GM18511 (cell line): ENCODE results near the gene GRID1.

Experiments
- ATAC-seq: cut with Tn5 transposase; IDR thresholded peaks from one replicate; pipeline ENCODE4 v1.9.1; 2021; ENCODE audit warnings: mild to moderate bottlenecking, moderate library complexity; ENCODE audit not compliant: unreplicated experiment

The GRID1 gene

DNA sequence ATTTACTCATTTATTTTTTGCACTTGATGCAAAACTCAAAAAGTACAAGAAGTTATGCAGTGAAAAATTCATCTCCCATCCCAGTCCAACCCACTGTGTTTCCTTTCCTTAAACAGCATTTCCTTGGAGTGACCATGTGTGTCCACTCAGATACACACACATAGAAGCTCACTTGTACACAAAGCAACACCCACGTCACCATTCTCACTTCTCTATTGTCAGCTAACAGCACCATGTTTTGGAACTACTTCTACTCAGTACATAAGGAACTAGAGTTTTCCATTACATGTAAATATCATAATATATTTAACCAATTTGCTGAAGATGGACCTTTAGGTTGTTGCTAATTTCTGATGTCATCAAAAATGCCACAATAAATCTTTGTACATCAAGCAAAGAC is 167.6 kb downstream of the GRID1 start:
- no peak for ATAC-seq

DNA sequence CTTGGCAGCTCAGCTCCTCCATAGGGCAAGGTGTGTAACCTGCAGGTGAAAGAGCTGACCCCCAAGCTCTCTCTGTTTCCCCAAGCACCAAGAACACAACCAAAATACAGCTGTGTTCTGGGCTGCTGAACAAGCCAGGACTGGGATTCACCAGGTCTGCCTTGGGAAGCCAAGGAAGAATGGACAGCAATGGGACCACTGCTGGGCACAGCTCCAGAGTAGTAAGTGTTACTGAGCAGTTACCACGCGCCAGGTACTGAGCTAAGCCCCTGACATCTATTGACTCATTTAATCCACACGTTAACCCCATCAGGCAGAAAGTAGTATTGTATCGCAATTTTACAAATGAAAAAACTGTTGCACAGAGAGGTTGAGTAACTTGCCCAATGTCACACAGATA is 168.3 kb downstream of the GRID1 start:
- no peak for ATAC-seq

DNA sequence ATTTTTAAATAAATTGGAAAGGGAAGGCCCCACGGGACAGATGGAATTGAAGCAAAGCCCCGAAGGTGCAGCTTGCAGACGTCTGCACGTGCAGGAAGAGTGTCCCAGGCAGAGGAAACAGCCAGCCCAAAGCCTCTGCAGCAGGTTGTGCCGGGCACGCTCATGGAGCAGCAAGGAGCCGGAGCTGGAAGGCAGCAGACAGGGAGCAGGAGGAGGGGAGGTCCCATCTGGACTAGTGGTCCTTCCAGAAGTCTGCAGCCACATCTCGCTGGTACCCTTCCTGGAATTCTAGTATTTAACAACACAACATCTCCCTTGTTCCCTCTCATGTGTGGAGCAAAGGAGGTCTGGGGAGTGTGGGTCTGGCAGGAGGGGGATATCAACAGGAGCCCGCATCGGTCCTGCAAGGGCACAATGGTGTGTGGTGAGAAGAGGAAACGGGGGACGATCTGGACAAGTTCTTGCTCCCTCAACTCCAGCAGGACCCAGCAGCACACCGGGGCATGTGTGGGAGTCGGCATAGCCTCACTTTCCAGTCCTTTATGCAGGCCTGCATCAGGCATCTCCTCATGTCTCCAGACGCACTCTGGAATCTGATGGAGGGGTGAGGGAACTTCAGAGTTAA is 169.3 kb downstream of the GRID1 start:
- ATAC-seq: no peak

DNA sequence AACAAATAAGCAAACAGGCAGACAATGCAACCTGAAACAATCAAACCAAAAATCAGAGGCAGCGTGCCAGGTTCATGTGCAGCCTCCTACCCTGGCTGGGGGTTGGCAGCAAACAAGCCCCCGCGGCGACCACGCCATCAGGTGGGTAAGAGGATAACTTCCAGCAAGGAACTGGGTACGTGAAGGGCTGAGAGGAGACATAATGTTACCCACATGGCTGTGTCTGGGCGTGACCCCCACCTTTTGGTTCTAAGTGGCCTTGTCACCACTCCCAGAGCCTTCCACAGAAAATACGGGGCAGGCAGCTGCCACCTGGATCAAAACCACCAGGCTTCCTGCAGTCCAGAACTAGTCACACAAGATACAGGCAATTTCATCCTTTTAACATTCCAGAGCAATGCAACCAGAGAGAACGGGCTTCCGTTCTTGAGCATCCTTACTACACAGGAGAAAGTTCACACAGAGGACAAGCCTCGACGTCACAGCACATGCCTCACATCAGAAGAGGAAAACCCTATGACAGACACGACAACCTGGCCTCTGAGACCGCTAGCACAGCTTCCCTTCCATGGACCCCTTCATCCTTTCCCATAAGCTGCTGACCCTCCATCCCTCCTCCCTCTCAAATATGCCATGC is 171.0 kb downstream of the GRID1 start:
- ATAC-seq: no peak

DNA sequence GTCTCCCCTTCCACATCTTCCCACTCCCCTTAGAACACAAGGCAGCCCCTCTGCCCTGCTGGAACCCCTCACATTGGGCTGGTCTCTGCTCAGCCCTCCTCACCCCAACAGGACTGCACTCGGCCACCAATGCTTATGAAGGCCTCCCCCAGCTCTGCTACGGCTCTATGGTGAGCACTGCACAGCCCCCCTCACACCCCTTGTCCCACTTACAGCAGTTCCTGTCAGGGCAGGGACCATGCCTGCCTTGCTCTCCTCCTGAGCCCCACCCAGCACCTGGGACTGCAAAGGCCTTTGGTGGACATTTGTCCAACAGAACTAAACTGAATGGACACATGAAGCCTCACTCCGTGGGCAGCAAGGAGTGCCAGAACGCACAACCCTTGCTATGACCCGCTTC is 171.9 kb downstream of the GRID1 start:
- ATAC-seq: no peak

DNA sequence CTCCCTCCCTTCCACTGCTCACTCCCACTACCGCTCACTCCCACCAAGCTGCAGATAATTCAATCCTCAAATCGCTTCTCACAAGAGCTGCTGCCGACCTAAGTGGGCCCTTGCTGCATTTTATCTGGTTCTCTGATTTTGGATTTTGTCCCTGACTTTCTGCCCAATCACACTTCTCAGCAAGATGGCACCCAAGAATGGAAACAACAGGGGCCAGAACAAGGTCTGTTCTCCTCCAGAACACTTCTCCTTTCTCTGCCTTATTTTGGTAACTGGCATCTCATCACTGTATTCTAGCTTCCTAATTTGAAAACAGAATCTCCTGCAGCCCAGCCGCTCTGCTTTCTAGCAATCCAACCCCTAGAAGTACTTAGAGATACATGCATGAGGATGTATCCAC is 172.8 kb downstream of the GRID1 start:
- no peak for ATAC-seq

DNA sequence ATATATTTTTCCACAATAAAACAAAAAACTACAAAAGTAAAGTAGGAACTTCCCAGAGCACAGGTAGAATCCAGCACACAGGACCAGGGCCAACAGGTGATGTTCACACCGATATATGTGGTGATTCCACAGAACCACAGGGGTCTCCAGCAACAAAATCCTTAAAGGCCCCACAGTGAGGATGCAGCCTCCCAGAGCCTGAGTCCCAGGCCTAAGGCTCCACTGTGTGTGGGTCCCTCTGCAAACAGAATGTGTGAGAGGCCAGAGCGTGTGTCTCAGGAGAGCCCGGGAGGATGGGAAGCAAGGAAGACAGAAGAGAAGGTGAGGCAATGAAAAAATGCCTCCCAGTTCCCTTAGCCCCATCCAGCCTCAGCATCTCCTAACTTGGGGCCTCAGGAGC is 173.9 kb downstream of the GRID1 start:
- ATAC-seq: no peak

DNA sequence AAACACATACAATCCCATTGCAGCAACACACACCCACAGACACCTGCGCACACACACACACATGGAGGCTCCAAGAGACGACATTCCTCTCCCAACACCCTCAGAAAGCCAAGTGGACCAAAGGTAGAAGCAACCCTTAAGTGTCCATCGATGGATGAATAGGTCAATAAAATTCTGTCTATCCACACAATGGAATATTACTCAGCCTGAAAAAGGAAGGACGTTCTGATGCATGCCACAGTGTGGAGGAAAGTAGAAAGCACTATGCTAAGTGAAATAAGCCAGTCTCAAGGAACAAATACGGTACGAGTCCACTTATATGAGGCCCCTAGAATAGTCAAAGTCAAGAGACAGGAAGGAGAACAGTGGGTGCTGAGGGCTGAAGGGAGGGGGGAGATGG is 174.4 kb downstream of the GRID1 start:
- no peak for ATAC-seq

DNA sequence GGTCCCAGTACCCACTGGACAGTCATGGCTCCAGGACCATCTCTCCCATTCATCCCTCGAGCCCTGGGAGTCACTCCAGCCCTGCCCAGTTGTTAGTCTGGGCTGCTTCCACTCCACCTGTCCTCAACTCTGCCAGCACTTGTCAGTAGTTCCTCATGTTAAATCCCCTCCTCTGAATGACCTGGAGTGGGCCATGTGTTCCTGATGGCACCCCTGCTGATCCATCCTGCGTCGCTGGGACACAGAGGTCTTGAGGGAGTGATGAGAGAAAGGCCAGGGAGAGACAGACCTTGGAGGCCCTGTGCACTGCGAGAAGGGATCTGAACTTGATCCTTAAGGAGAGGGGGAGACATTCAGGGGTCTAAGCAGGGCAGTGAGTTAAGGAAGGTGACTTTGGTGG is 174.9 kb downstream of the GRID1 start:
- no peak for ATAC-seq

DNA sequence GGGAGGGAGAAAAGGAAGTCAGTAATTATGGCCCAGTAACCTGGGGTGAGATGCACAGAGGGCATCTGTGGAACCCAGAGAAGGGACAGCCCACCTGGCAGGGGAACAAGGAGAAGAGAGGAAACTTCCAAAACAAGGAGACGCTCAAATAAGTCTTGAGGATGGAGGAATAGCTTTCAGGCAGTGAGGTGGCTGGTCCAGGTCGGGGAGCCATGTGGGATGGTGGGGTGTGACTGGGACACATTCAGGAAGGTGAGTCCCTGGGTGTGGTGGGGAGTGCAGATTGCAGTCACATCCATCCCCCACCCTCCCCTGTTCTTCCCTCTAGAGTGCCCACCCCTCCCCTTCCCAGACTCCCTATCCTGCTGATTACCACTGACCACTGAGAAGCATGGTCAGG is 175.4 kb downstream of the GRID1 start:
- ATAC-seq: no peak

DNA sequence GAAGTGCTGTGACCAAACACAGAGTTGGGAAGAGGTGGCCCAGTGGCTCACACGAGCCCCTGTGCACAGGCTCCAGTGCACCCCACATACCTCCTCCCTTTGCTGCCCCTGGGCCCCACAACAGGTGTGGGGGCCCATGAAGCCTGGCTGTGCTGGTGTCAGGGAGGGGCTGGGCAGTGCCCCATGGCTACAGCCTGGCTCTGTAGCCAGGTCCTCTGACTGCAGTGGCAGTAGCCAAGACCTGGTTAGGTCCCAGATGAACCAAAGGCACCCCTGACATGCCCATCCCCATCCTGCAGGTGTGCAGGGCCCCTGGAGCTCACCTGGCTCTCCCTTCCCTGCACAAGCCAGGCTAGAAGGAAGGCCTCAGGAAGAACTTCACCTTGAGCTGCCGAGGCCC is 176.3 kb downstream of the GRID1 start:
- ATAC-seq: no peak

DNA sequence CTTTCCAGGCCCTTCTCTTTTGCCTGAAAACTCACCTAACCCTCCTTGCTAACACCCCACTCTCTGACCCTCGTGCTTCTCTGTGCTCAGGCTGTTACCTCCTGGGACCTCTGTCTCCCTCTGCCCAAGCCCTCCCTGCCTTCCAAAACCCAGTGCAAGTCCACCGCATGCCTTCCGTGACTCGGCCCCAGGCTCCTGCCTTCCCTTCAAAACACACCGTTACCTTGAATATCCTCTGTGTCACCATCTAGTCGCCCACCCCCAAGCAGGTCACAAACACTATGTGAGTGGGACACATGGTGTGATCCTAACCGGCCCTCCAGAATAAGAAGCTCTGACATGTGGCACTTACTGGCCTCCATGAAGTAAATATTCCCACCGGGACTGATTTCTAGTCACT is 176.7 kb downstream of the GRID1 start:
- no peak for ATAC-seq

DNA sequence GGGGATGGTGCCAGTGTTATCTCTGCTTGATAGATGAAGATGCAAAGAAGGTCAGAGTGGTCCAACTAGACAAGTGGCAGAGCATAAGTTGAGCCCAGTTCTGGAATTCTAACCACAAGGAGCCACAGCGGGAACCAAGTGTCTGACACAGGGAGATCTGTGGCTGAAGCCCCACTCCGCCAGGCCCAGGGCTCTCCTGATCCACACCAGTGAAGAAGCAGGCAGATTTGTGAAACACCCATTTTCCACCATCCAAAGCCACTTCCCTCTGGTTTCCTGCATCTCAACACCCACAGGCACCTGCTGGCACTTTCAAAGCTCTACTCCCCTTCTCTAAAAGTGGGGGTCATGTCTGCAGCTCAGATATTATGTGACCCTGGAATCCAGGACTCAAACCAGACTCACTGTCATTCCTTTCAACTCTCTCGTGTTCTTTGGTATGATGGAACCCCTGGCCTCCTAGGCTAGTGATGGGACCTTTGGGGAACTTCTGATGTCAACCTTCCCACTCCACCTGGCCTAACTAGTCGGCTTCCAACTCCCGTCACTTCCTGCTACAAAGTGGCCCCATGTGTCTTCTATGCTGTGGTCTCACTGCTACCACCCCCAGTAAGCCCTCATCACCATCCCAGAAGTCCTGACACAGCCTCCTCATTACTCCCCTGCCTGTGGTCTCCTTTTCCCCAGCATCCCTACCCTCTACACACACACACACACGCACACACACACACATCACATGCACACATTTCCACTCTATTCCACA is 177.6 kb downstream of the GRID1 start:
- ATAC-seq: no peak

DNA sequence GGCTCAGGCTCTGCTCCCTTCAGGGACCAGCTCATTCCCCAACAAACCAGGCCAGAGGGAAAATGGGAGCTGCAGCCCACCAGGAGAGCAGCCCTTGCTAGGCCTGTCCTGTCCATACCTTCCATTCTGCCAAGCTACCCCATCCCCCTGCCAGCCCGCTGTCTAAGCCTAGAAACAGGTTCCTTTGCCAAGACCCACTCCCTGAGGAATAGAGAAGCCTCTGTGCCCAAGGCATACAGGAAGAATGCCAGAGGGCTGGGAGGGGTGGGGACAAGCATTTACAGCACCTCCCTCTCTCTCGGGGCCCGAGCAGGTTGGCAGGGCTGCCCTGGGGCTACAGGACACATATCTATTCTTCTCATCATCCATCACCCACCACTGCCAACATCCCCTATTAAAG is 178.3 kb downstream of the GRID1 start:
- ATAC-seq: no peak

DNA sequence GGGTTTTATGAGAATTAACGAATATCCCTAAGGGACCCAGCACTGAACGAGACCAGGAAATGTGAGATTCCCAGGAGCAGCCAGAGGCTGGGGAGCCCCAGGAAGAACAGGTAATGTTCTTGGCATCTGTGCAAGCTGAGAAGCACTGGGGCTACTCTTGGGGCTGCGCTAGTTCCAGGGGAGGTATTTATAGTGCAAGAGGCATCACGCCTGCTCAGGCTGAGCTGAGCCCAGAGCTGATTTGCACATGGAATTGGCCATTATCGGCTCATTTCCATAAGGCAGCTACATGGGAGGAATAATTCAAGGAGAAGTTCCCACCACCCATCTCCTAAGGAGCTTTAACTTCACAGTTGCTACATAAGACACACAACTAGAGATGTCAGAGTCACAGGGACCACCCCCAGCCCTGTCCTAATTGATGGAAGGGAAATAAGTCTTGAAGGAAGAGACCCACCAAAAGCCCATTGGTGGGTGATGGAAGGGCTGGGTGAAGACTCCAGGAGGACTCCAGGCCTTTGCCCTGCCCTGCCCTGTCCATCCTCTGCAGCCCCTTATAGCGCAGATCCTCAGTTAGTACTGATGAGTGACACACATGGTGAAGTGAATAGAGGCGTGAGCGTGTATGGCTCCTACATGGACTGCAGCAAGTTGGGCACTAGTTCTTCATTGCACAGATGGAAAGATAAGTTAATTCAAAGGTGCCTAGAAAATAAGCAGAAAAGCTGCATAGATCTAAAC is 178.9 kb downstream of the GRID1 start:
- no peak for ATAC-seq

DNA sequence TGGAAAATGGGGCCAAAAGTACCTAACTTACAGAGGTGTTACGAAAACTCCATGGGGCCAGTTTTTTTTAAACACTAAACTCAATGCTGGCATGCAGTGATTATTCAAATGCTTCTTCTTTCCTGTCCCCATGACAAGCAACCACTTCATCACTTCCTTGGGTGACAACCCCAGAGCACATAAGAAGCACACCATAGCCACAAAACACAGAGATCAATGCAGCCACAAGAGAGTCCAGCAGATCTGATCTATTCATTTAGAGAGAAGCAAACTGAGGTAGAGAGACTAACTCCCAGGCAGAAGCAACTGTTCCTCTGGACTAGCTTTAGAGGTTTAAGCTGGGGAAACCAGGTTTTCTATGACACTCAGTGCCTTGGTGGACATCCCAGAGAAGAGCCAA is 180.0 kb downstream of the GRID1 start:
- no peak for ATAC-seq

DNA sequence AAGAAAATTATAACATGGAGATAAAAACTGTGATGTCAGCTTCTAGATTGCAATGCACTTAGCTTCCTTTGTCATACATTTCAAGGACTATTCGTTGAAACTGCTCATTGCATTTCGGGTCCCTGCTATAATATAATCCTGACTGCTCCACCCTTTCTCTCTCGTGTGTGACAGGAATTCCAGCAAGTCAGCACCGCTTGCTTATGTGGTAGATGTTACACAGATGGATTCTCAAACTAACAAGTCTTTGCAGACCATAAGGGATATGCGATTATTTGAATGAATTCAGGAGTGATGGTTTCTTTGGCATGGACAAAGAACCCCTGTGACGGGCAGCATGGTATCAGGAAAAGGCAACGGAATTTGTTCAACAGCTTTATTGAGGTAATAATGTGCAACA is 184.0 kb downstream of the GRID1 start:
- ATAC-seq: no peak

DNA sequence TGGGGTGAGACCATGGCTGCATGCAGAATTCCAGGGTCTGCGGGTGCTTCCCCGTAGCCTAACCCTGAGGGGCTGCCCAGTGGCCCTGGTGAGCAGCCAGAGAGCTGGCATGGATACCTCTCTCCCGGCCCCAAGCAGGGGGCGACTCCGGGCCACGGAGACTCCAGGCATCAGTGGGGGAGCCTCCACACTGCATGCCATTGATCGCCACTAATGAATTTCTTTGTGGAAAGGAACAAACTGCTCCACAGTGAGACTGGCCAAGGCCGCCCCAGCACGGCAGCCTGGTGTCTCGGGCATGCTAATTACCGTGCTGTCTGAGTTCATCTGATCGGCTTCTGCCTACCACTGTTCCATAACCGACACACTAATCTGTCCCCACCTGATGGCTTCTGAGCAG is 184.4 kb downstream of the GRID1 start:
- no peak for ATAC-seq

DNA sequence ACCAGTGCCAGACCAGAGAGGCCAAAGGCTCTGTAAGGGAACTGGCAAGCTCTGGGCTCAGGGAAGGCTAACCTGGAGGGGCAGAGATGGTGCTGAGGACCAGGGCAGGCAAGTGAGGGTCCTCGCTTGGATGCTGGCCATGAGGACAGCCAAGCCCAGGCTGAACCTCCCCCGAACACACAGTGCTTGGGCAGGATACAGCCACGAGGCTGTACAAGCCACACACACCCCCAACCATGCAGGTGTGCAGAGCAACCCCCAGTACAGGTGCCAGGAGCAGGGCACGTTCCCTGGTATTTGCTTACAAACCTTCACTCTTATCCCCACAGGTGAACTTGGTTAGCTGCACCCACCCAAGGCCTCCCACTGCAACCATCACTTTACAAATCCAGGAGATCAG is 185.7 kb downstream of the GRID1 start:
- ATAC-seq: no peak

DNA sequence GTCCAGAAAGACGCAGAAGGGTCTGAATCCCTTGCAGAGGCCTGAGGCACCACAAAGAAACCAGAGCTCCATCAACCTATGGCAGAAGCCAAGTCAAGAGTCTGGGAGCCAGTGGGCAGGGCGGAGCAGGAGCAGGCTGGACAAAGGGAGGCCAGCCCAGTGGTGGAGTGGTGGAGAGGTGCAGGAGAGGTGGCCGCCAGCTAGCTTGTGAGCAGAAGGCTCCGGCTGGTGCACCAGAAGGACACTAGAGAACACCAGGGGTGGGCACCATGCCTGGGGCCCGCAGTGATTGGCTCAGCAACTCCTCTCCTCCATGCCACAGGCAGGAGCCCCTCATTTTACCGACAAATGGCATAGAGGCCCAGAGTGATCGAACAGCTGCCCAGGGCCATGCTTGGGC is 186.6 kb downstream of the GRID1 start:
- ATAC-seq: no peak

DNA sequence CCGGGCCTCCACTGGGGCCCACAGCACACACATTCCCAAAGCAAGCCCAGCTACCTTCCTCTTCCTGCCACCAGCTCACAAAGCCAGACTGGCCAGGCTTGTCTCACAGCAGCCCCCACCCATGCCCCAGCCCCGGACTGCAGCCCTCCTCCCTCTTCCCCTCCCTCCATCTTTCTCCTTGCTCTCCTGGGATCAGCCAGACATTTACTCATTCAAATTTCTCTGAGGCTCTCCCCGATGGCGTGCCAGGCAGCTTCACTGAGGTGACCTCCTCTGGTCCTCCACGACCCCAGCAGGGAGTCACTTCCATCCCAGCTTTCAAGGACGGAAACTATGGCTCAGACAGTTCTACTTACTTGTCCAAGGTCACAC is 187.5 kb downstream of the GRID1 start:
- no peak for ATAC-seq
